K562 (cell line): ENCODE data around the gene PTPN11. TPM values are rescaled to one million over a fixed set of nuclear protein-coding genes. Genes with fewer than 3 reads are reported as not detected.

Experiments
- ATAC-seq: fragments of 200-7000 bp; cut with Tn5 transposase; 3 replicates; pipeline ENCODE4 v1.9.1; 2020; ENCODE audit warnings: moderate library complexity
- BruUV-seq: library from RNA; stranded (reverse); fragments of 400-500 nt; replicated peaks from 2 replicates; lab custom pipeline; 2021; lab: Mats Ljungman, UMichigan
- CTCF ChIA-PET: fragments of 300-600 bp; formaldehyde crosslinking; extraction: SDS; loops from one replicate; lab custom pipeline; 2021; ENCODE audit warnings: low intra/inter-chr PET ratio; lab: Yijun Ruan, JAX
- POLR2A ChIA-PET: fragments of 300-600, 350-650 bp; sonication (Branson Sonifier 250); formaldehyde crosslinking; extraction: SDS; loops from one replicate; lab custom pipeline; 2021; ENCODE audit warnings: antibody characterized with exemption, inconsistent platforms; lab: Yijun Ruan, JAX
- DNase-seq, 4 experiments: peaks; one replicate each; pipeline versions ENCODE4 v3.0.0 to v3.0.0-alpha.2; 2011 to 2018; ENCODE audit warnings: low spot score in 3 of 4, mixed read lengths in 3 of 4; ENCODE audit errors: extremely low read depth in 1 of 4
- FAIRE-seq: peaks from 2 replicates; lab custom pipeline; 2011; peaks lifted over from hg19 to GRCh38; lab: Jason Lieb, UNC
- H2AFZ ChIP-seq: 2 replicates; pipeline ENCODE4 v1.6.0; 2011; ENCODE audit warnings: low read depth, low read length, control low read depth, inconsistent platforms
- H3K27ac ChIP-seq: fragments of 200-600 bp; 3 replicates; pipeline ENCODE4 v1.8.0; 2011; ENCODE audit warnings: low read depth, mild to moderate bottlenecking, control low read depth, inconsistent platforms, low read length, moderate library complexity, mixed read lengths; ENCODE audit errors: extremely low read depth
- H3K27me3 ChIP-seq, 2 experiments: fragments of 300-600 bp in 1 of 2; 2 replicates in 1 of 2; 3 replicates in 1 of 2; pipeline versions ENCODE4 v1.6.0 to v1.8.0; 2011; ENCODE audit warnings: inconsistent platforms in 2 of 2, low read length in 2 of 2, mild to moderate bottlenecking in 1 of 2, mixed read lengths in 1 of 2, moderate library complexity in 1 of 2; ENCODE audit not compliant: control insufficient read depth in 2 of 2, insufficient read depth in 2 of 2
- H3K36me3 ChIP-seq: fragments of 300-600 bp; 3 replicates; pipeline ENCODE4 v1.8.0; 2011; ENCODE audit warnings: mild to moderate bottlenecking, low read length, inconsistent platforms; ENCODE audit not compliant: control insufficient read depth, insufficient read depth
- H3K4me1 ChIP-seq, 2 experiments: fragments of 200-600 bp in 1 of 2; replicated peaks in 1 of 2; 2 replicates in 1 of 2; 3 replicates in 1 of 2; pipeline versions ENCODE4 v1.5.1 to v1.8.0; 2011; ENCODE audit warnings: inconsistent platforms in 2 of 2, low read length in 2 of 2, mild to moderate bottlenecking in 1 of 2, mixed read lengths in 1 of 2, moderate library complexity in 1 of 2; ENCODE audit not compliant: control insufficient read depth in 2 of 2, insufficient read depth in 2 of 2
- H3K4me2 ChIP-seq: 2 replicates; pipeline ENCODE4 v1.6.1; 2011; ENCODE audit warnings: low read length, control low read depth, inconsistent platforms, mixed read lengths; ENCODE audit not compliant: insufficient read depth
- H3K4me3 ChIP-seq: fragments of 200-600 bp; sonication (generic), shearing (Covaris generic); 2 replicates; pipeline ENCODE4 v1.5.1; 2016; ENCODE audit warnings: control low read depth, inconsistent platforms
- H3K79me2 ChIP-seq: fragments of 200-600 bp; 3 replicates; pipeline ENCODE4 v1.8.0; 2011; ENCODE audit warnings: low read length, inconsistent platforms; ENCODE audit not compliant: control insufficient read depth, insufficient read depth
- H3K9ac ChIP-seq, 2 experiments: 2 replicates each; pipeline versions ENCODE4 v1.6.0 to v1.6.1; 2011; ENCODE audit warnings: low read depth in 2 of 2, low read length in 2 of 2, control low read depth in 1 of 2, inconsistent platforms in 1 of 2, mild to moderate bottlenecking in 1 of 2, mixed read lengths in 1 of 2; ENCODE audit not compliant: insufficient read depth in 1 of 2
- H3K9me1 ChIP-seq: one replicate; pipeline ENCODE4 v1.6.0; 2011; ENCODE audit warnings: inconsistent platforms, mild to moderate bottlenecking, low read length, moderate library complexity; ENCODE audit not compliant: control insufficient read depth, insufficient read depth
- H3K9me3 ChIP-seq: replicated peaks from 2 replicates; pipeline ENCODE4 v1.5.1; 2011; ENCODE audit warnings: low read depth, low read length, inconsistent platforms; ENCODE audit not compliant: control insufficient read depth, insufficient read depth
- H4K20me1 ChIP-seq: replicated peaks from 2 replicates; pipeline ENCODE4 v1.6.1; 2011; ENCODE audit warnings: low read length, inconsistent platforms, mixed read lengths; ENCODE audit not compliant: control insufficient read depth, insufficient read depth
- CTCF ChIP-seq, 3 experiments: IDR thresholded peaks in 2 of 3; conservative IDR thresholded peaks in 1 of 3; 2 replicates each; pipeline ENCODE4 v1.5.1; 2011 to 2012; ENCODE audit warnings: low read length in 3 of 3, mild to moderate bottlenecking in 3 of 3, control low read depth in 2 of 3, improper control_type of control experiment in 1 of 3, inconsistent platforms in 1 of 3, low read depth in 1 of 3, mixed read lengths in 1 of 3, moderate library complexity in 1 of 3; ENCODE audit not compliant: insufficient read depth in 2 of 3
- RAD21 ChIP-seq, 2 experiments: fragments of 250-450 bp in 1 of 2; fragments of 450-650 bp in 1 of 2; sonication (Bioruptor Pico) in 1 of 2; formaldehyde crosslinking in 1 of 2; IDR thresholded peaks in 1 of 2; conservative IDR thresholded peaks in 1 of 2; 2 replicates each; pipeline versions ENCODE4 v1.4.0 to v1.8.0; 2020 to 2022; ENCODE audit warnings: mild to moderate bottlenecking in 2 of 2, moderate library complexity in 1 of 2
- STAT5B ChIP-seq: fragments of 250-450 bp; sonication (Bioruptor Pico); IDR thresholded peaks from 2 replicates; pipeline ENCODE4 v1.8.0; 2021; ENCODE audit warnings: mild to moderate bottlenecking, inconsistent platforms
- ZNF77 ChIP-seq: fragments of 250-450 bp; sonication (Bioruptor Pico); IDR thresholded peaks from 2 replicates; pipeline ENCODE4 v1.5.0; 2020
- whole genome bisulfite sequencing: fragments of 100-300 bp; shearing (Covaris generic); methylation state at CpG from one replicate; pipeline ENCODE4 v1.1.6; 2016; ENCODE audit warnings: low coverage, mixed read lengths; ENCODE audit not compliant: insufficient coverage; ENCODE audit errors: missing lambda C conversion rate; 5-methylcytosine and 5-hydroxymethylcytosine counted together
- in situ Hi-C: fragments of 300-500 bp; cut with MboI; formaldehyde crosslinking; loops from 4 replicates; pipeline ENCODE4 v1.15.0; 2018; ENCODE audit warnings: inconsistent platforms, mixed read lengths
- intact Hi-C: fragments of 100-400 bp; cut with micrococcal nuclease; formaldehyde crosslinking; loops from 2 replicates; pipeline ENCODE4 v1.14.2; 2022
- polyA plus RNA-seq, 8 experiments: library from polyadenylated mRNA; depleted of rRNA in 4 of 8; stranded (reverse) in 5 of 8; unstranded in 3 of 8; fragments of >200 nt; fragmentation: Nextera tagmentation in 2 of 8; fragmentation: Illumina TruSeq in 1 of 8; extraction: Ambion mirVana in 2 of 8; extraction: Trizol in 1 of 8; gene quantifications; 2 replicates each; pipeline versions ENCODE4 v1.2.1 to v1.2.3, GENCODE V29; 2011 to 2014; ENCODE audit warnings: inconsistent platforms in 1 of 8, missing spikeins in 1 of 8
- total RNA-seq, 7 experiments: library from RNA; depleted of rRNA in 6 of 7; stranded (reverse); fragments of >200 nt in 6 of 7; fragmentation: Illumina TruSeq in 2 of 7; extraction: Trizol in 2 of 7; gene quantifications; 2 replicates each; pipeline versions ENCODE4 v1.2.1 to v1.2.3, GENCODE V29; 2011 to 2021; ENCODE audit warnings: low replicate concordance in 1 of 7

PTPN11 gene
- total and polyA plus RNA-seq, 9 of the 15 experiments (the other 6 are each of a cell fraction or from before 2014, with no cell fraction given), result 22.5 to 126 (median 79.7) TPM

- DNase-seq, result no peak
- TF ChIP-seq ZNF77, result no peak
- TF ChIP-seq CTCF (IDR thresholded peaks at IDR 0.05 in 2 of 3, conservative IDR thresholded peaks at IDR 0.05 in 1 of 3; ENCODE audit: insufficient read depth in 2 of 3, low read depth in 1 of 3, low read length in 3 of 3), result 0 out of 6 replicates have a peak, but pooled peaks of 1 of the 3 experiments have one; percentile 11
- no peak for TF ChIP-seq STAT5B (CRISPR knock-in tag)
- TF ChIP-seq RAD21 (CRISPR knock-in tag; conservative IDR thresholded peaks at IDR 0.05 in 1 of 2, IDR thresholded peaks at IDR 0.05 in 1 of 2), result 0 out of 4 replicates have a peak, but pooled peaks of 1 of the 2 experiments have one; percentile 13
- TF ChIP-seq, all 486 proteins: peak for 2
- H3K27me3 ChIP-seq, result no peaks in the 10 kb centered on the region
- no TSS peak for BruUV-seq
- POLR2A ChIA-PET, result interaction anchor here (0.6 to 2.2 kb wide), 4 partner anchors 10 to 22 kb away, joined by 3 to 10 read pairs (median 3); no protein-coding TSS in a partner anchor
- H3K9me3 ChIP-seq, result no peaks in the 10 kb centered on the region
- H3K4me3 ChIP-seq, result no peak overlapping the region
- H3K36me3 ChIP-seq, result peaks cover 75% of the 10 kb centered on the region
- H3K9ac ChIP-seq, result no peak overlapping the region
- peaks cover 2 to 8% of the 10 kb centered on the region in 2 experiments; a peak in 3 of 5 replicates for H3K4me1 ChIP-seq
- CTCF ChIA-PET, result no interaction called here
- FAIRE-seq (no peak), ATAC-seq (no peak)
- 84% methylated on average over 4 of the region's 4 CpGs for WGBS
- H3K27ac ChIP-seq, result no peak overlapping the region
- H3K9me1 ChIP-seq, result no peaks in the 10 kb centered on the region
- H2AFZ ChIP-seq, result no peak overlapping the region
- in situ Hi-C loops (no loop called here), intact Hi-C loops (no loop called here)
- H3K4me2 ChIP-seq, result no peak overlapping the region
- no peaks in the 10 kb centered on the region for H4K20me1 ChIP-seq
- no peaks in the 10 kb centered on the region for H3K79me2 ChIP-seq
Observed at GRCh38 chr12:112450725-112451124, 32.0 kb downstream of the PTPN11 start.
